ENCODE data around the gene GFRA3.

DNA sequence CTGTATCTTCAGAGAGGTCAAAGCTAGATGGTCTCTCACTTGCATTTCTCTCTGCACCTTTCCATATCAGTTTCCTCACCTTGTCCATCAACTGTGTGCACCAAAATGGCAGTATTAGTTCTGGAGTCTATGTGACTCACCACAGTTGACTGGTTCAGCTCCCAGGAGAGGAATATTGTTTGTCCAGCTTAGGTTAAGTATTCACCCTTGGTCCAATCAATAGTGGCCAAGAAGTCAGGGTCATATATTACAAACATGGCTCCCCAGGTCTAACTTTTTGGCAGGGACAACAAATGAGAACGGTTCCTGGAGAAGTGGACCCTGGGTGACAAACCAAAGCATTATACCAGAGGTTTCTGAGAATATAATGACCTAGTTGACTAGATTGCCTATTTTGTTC, 36.4 kb downstream of the GFRA3 start:
- TF ChIP-seq POLR2A (IDR thresholded peaks at IDR 0.05), result no peak
- TF ChIP-seq POLR2AphosphoS5 (IDR thresholded peaks at IDR 0.05), result no peak

All from breast epithelium (tissue), 3 donors.